ENCODE measurements around the gene TMEM192. TPM values are rescaled to one million over a fixed set of nuclear protein-coding genes. Genes with fewer than 3 reads are reported as not detected.

TMEM192 gene
- total and polyA plus RNA-seq, 2 of the 13 experiments (the other 11 are each of a cell fraction or from before 2014, with no cell fraction given), result 19.8 to 19.9 TPM

DNA sequence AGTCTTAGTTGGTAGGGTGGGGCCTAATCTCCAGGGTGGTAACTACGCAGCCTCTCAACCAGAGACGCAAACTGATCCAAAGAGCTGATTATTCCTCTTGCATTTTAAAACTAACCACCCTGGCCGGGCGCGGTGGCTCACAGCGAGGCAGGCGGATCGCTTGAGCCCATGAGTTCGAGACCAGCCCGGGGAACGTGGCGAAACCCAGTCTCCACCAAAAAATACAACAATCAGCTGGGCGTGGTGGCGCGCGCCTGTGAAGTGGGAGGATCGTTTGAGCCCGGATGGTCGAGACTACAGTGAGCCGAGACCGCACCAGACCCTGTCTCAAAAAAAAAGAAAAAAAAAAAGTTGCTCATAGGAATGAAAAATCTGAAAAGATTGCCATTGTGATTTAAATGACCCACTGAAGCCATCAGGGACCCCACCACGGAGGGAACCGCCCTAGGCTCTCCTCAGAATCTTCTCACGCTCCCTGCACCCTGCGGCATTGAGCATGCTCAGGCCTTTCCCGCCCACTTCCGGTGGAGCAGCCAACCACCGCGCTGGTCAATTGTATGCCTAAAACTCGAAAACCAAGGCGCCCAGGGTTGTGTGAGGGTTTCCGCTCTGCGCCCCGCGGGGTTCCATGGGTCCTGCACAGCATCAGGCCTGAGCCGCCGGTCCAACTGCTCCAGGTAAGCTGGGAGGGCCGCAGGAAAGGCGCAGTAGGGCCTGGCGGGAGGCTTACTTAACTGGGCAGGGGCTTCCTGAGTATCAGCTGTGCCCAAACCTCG is 81.0 kb downstream of the TMEM192 start, which contains the start of gene TRIM60:
Gene TRIM60 (plus strand): TSS at position 564 of the 776 bp plus-strand sequence. CDS start 8,074 bp downstream, outside the sequence.
- H3K4me2 ChIP-seq (ENCODE audit: low read depth, low read length), result no peak within 1 kb of the TSS
- no peak within 1 kb of the TSS for H2AFZ ChIP-seq (ENCODE audit: low read length)
- in situ Hi-C loops (cut with HindIII; ENCODE audit: extremely low pct_ligation_motif_present, low pct_unique_long_range_greater_than_20kb) (no loop called here), intact Hi-C loops (cut with micrococcal nuclease; ENCODE audit: unreplicated experiment) (no loop called here)
- BruUV-seq (replicated peaks), result no TSS peak
- H3K27ac ChIP-seq (ENCODE audit: extremely low read length, insufficient read depth, low read length), result no peak within 1 kb of the TSS
- no peak for ATAC-seq
- ChIA-PET POLR2A (no interaction called here), CTCF (ENCODE audit: low intra/inter-chr PET ratio, low total read pairs) (no interaction called here)
- no peaks in the 10 kb centered on the region for H3K4me1 ChIP-seq (ENCODE audit: insufficient read depth, low read length)
- no peak for TF ChIP-seq CHCHD3 (CRISPR knock-in tag; IDR thresholded peaks at IDR 0.05)
- no peak for TF ChIP-seq ZNF607 (CRISPR knock-in tag; IDR thresholded peaks at IDR 0.05; ENCODE audit: borderline replicate concordance)
- TF ChIP-seq, protein P1, sequence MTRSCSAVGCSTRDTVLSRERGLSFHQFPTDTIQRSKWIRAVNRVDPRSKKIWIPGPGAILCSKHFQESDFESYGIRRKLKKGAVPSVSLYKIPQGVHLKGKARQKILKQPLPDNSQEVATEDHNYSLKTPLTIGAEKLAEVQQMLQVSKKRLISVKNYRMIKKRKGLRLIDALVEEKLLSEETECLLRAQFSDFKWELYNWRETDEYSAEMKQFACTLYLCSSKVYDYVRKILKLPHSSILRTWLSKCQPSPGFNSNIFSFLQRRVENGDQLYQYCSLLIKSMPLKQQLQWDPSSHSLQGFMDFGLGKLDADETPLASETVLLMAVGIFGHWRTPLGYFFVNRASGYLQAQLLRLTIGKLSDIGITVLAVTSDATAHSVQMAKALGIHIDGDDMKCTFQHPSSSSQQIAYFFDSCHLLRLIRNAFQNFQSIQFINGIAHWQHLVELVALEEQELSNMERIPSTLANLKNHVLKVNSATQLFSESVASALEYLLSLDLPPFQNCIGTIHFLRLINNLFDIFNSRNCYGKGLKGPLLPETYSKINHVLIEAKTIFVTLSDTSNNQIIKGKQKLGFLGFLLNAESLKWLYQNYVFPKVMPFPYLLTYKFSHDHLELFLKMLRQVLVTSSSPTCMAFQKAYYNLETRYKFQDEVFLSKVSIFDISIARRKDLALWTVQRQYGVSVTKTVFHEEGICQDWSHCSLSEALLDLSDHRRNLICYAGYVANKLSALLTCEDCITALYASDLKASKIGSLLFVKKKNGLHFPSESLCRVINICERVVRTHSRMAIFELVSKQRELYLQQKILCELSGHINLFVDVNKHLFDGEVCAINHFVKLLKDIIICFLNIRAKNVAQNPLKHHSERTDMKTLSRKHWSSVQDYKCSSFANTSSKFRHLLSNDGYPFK (CRISPR knock-in tag; IDR thresholded peaks at IDR 0.05; ENCODE audit: borderline replicate concordance), result no peak
- TF ChIP-seq REL (CRISPR knock-in tag; conservative IDR thresholded peaks at IDR 0.05), result no peak
- TF ChIP-seq RORA (CRISPR knock-in tag; IDR thresholded peaks at IDR 0.05), result no peak
- TF ChIP-seq NCOA2 (CRISPR knock-in tag; IDR thresholded peaks at IDR 0.05), result no peak
- no peak for TF ChIP-seq HDAC6 (IDR thresholded peaks at IDR 0.05; ENCODE audit: low read depth, low read length)
- TF ChIP-seq MXD1 (CRISPR knock-in tag; IDR thresholded peaks at IDR 0.05), result no peak
- TF ChIP-seq SIX4 (CRISPR knock-in tag; IDR thresholded peaks at IDR 0.05), result no peak
- no peak within 1 kb of the TSS for H3K9ac ChIP-seq (ENCODE audit: insufficient read depth, low read depth, low read length)
- H3K9me3 ChIP-seq (ENCODE audit: low read length), result no peaks in the 10 kb centered on the region
- no peaks in the 10 kb centered on the region for H3K79me2 ChIP-seq (ENCODE audit: insufficient read depth, low read length)
- no peaks in the 10 kb centered on the region for H4K20me1 ChIP-seq (ENCODE audit: insufficient read depth, low read length)
- H3K27me3 ChIP-seq (ENCODE audit: control insufficient read depth in 1 of 2, insufficient read depth in 2 of 2, low read length in 2 of 2), result peaks cover 0 to 5% of the 10 kb centered on the region in 2 experiments; a peak in 1 of 5 replicates
- no peak for DNase-seq (ENCODE audit: low spot score)
- H3K4me3 ChIP-seq (replicated peaks in 1 of 3; ENCODE audit: insufficient read depth in 1 of 3, low read depth in 2 of 3, low read length in 3 of 3), result no peak within 1 kb of the TSS
- whole genome bisulfite sequencing (ENCODE audit: low lambda C conversion rate), result 76% methylated on average over 41 of the region's 41 CpGs
- H3K36me3 ChIP-seq (replicated peaks in 1 of 2; ENCODE audit: control insufficient read depth in 1 of 2, insufficient read depth in 2 of 2, low read length in 2 of 2), result no peaks in the 10 kb centered on the region
- FAIRE-seq, result no peak

Data from HepG2 (cell line).